ENCODE results near the gene CACNA2D2.

DNA sequence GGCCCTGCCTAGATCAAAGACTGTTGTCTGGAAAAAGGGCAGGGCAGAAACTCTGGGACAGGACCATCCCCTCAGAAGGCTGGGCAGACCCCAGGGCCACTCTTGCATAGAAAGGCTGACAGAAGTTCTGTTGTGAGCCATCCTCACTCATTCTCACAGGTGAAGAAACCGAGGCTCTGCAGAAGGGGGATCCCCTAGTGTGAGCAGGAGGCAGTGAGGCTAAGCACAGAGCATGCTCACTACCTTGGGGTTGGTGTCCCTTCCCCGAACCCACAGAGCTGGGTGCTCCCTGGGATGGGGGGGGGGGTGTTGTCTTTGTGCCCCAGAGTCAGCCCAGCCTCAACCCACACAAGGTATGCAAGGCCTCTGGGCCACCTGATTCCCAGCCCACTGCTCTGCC is 93.2 kb downstream of the CACNA2D2 start:
- TF ChIP-seq, protein P1, sequence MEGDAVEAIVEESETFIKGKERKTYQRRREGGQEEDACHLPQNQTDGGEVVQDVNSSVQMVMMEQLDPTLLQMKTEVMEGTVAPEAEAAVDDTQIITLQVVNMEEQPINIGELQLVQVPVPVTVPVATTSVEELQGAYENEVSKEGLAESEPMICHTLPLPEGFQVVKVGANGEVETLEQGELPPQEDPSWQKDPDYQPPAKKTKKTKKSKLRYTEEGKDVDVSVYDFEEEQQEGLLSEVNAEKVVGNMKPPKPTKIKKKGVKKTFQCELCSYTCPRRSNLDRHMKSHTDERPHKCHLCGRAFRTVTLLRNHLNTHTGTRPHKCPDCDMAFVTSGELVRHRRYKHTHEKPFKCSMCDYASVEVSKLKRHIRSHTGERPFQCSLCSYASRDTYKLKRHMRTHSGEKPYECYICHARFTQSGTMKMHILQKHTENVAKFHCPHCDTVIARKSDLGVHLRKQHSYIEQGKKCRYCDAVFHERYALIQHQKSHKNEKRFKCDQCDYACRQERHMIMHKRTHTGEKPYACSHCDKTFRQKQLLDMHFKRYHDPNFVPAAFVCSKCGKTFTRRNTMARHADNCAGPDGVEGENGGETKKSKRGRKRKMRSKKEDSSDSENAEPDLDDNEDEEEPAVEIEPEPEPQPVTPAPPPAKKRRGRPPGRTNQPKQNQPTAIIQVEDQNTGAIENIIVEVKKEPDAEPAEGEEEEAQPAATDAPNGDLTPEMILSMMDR (IDR thresholded peaks at IDR 0.05) = no peak
- TF ChIP-seq POLR2A (IDR thresholded peaks at IDR 0.05) = no peak

Measured in lower leg skin (tissue), 3 donors.